Non-pigmented ciliary epithelial cell (primary cell): Measurements from ENCODE around the gene EPAS1.

Source experiments
- DNase-seq: peaks from one replicate; pipeline ENCODE4 v3.0.0-alpha.2; 2010; ENCODE audit warnings: low read depth

Gene EPAS1

GRCh38 chr2:46302005-46302695 is 4.9 kb downstream of the EPAS1 start:
- no peak for DNase-seq

- no peak for DNase-seq
Measured at GRCh38 chr2:46303233-46303632, 6.0 kb downstream of the EPAS1 start.

DNA sequence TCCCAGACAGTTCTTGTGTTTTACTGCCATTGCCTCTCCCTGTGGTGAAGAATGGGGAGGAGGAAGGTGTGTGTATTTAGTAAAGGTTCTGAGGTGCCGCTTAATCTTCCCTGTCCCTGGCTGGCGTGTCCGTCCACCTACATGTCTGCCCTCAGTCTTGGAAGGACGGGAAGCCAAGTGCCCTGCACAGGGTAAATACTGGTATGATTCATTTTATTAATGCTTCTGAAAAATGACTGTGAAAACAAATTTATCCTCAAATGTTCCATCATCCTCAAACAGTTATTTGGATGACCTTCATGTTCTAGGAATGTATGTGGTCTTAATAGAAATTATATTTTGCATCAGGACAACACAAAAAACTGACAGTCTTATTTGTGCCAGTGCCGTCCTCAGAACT is 6.6 kb downstream of the EPAS1 start:
- no peak for DNase-seq

- DNase-seq: no peak
Measured at GRCh38 chr2:46304635-46305034, 7.4 kb downstream of the EPAS1 start.

GRCh38 chr2:46305187-46305586 is 8.0 kb downstream of the EPAS1 start:
- no peak for DNase-seq

GRCh38 chr2:46305767-46306166 is 8.6 kb downstream of the EPAS1 start:
- no peak for DNase-seq

DNA sequence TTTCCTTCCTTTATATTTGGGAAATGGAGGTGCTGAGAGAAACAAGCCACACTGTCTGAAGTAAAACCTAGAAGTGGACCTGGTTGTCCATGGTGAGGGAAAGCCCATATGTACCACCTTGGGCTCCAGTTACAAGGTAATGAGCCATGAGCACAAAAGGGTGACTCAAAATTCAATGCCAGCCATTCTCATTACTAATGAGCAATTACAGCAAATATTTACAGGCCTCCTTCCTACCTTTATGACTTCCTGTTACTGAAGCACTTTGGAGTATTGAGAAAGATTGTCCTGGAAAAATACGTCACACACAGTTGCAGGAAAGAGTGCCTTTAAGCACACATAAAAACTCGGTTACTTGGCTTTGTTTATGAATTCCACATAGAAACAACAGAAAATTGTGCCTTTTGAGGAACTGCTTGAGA is 9.1 kb downstream of the EPAS1 start:
- DNase-seq: no peak

GRCh38 chr2:46306988-46307655 is 9.9 kb downstream of the EPAS1 start:
- DNase-seq: no peak

DNA sequence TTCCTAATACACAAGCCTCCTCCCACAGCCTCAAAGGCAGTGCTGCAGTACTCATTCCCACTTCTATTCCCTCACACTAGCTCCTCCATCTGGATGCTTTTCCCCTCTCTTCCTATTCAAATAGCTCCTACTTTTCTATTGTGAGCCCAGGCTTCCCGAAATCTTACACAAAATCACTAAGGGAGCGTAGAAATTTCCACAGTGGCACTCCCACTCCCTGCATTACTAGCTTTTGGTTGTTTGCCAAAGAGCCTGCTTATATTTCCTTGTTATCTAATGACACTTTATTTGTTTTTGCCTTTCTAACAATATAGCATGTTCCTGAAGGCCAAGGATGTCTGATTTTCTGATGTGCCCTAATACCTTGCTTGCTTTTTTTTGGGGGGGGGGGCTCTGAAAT is 10.9 kb downstream of the EPAS1 start:
- DNase-seq: no peak

DNA sequence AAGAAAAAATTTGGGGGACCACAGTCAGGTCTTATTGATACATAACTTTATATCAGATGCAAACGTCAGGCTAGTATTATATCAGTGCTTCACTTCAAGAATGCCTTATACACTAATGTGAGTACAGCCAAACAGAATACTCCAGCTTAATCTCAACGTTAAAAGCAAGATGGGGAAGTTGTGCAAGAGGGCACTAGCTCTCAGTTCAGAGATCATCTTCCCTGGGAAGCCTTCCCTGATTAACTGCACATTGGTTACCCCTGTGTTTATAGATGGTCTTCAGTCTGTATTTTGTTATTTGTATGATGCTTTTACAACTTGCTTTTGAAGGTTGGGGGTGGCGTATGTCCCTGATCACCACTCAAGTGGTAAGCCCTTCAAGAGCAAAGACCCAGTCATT is 11.4 kb downstream of the EPAS1 start:
- DNase-seq: no peak

- DNase-seq: no peak
Measured at GRCh38 chr2:46309052-46309953, 12.1 kb downstream of the EPAS1 start.

DNA sequence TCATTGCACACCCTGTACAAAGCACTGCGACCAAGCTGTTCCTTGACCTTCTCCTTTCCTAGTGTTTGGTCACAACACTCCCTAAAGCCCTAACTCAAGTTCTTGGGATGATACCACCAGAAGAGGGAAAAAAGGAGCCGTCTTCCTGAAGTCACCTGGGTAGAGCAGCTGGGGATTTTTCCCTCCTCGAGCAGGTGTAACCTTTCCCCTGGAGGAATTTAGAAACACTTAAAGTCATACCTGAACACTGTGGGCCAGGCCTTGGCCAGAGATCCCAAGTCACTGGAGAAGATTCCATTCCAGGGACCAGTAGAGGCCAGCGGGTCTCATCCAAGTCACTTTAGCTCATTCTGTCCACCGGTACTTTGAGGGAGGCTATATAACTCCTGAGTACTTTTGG is 13.2 kb downstream of the EPAS1 start:
- no peak for DNase-seq

GRCh38 chr2:46311651-46312223 is 14.5 kb downstream of the EPAS1 start:
- DNase-seq: no peak

DNA sequence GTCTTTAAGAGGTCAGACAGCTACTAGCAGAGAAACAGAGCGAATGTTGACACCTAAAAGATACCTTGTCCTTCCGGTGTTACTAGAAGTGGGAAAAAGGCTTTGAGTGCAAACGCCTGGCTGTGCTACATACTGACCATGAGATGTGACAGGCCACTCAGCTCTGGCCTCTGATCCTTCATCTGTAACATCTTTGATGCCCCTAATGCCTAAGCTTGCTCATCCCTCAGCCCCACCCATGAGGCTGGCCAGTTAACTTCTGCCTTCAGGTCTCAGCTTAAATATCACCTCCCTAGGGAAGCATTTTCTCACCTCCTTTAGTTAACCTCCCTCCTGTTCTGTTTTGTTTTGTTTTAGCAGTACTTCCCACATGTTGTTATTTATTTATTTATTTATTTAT is 15.9 kb downstream of the EPAS1 start:
- DNase-seq: no peak

GRCh38 chr2:46314065-46314835 is 17.0 kb downstream of the EPAS1 start:
- no peak for DNase-seq

- peak; percentile 92 for DNase-seq
Measured at GRCh38 chr2:46315103-46315890, 18.1 kb downstream of the EPAS1 start.

DNA sequence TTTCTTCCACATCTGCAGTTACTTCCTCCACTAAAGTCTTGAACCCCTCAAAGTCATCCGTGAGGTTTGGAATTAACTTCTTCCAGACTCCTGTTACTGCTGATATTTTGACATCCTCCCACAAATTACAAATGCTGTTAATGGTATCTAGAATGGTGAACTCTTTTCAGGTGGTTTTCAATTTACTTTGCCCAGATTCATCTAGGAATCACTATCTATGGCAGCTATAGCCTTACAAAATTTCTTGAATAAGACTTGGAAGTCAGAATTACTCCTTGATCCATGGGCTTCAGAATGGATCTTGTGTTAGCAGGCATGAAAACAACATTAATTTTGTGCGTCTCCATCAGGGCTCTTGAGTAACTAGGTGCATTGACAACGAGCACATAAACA is 19.9 kb downstream of the EPAS1 start:
- DNase-seq: no peak

GRCh38 chr2:46318579-46319460 is 21.6 kb downstream of the EPAS1 start:
- DNase-seq: no peak

- no peak for DNase-seq
Measured at GRCh38 chr2:46319711-46320110, 22.5 kb downstream of the EPAS1 start.

- DNase-seq: no peak
Measured at GRCh38 chr2:46320141-46320567, 22.9 kb downstream of the EPAS1 start.
